ENCODE data around the gene RAVER1. TPM values are rescaled to one million over a fixed set of nuclear protein-coding genes. Genes with fewer than 3 reads are reported as not detected.
"Not testable (repeated sequence)": the region's sequence is repeated elsewhere in the genome, so short reads cannot be mapped to it uniquely, and the experiment has no call there.

Gene RAVER1
- total and polyA plus RNA-seq, 4 experiments from 2014 or later = 6.8 to 56.1 (median 37.2) TPM

GRCh38 chr19:10374931-10375330 is 41.6 kb upstream of the RAVER1 start:
- Histone ChIP-seq H3K9me3 (ENCODE audit: control insufficient read depth in 1 of 2, low read length in 2 of 2) (no peaks in the 10 kb centered on the region), H3K36me3 (ENCODE audit: insufficient read depth, low read length) (peaks cover 7% of the 10 kb centered on the region), H3K27me3 (ENCODE audit: insufficient read depth, low read length) (no peaks in the 10 kb centered on the region), H3K4me3 (ENCODE audit: low read length in 2 of 2) (no peak overlapping the region), H3K4me1 (ENCODE audit: insufficient read depth, low read length) (peaks cover 6% of the 10 kb centered on the region), H3K27ac (ENCODE audit: low read depth, low read length) (no peak overlapping the region)
- Mint-ChIP-seq H3K4me3 (no peak overlapping the region), H3K27ac (peak overlapping the region in 3 of 7 donors; percentile 13 to 75 (median 43)), H3K27me3 (no peaks in the 10 kb centered on the region), H3K9me3 (no peaks in the 10 kb centered on the region), H3K36me3 (peaks cover 22 to 28% of the 10 kb centered on the region in 2 donors), H3K4me1 (peaks cover 12 to 22% (median 16%) of the 10 kb centered on the region in 4 donors)
- ChIA-PET CTCF (ENCODE audit: partially characterized antibody) (interaction anchor here (0.9 to 1.5 kb wide), 3 partner anchors 14 to 116 kb away, joined by 3 to 4 read pairs (median 4); no protein-coding TSS in a partner anchor), POLR2A (ENCODE audit: partially characterized antibody) (no interaction called here)
- intact Hi-C loops (cut with micrococcal nuclease) = no loop called here
- DNase-seq = no peak

- DNase-seq = no peak
- peaks cover 25 to 31% of the 10 kb centered on the region in 2 donors for H3K36me3 Mint-ChIP-seq
- intact Hi-C loops (cut with micrococcal nuclease) = no loop called here
- H3K27me3 Mint-ChIP-seq = no peaks in the 10 kb centered on the region
- Histone ChIP-seq H3K4me1 (ENCODE audit: insufficient read depth, low read length) (no peaks in the 10 kb centered on the region), H3K4me3 (ENCODE audit: low read length in 2 of 2) (no peak overlapping the region), H3K27ac (ENCODE audit: low read depth, low read length) (no peak overlapping the region), H3K27me3 (ENCODE audit: insufficient read depth, low read length) (no peaks in the 10 kb centered on the region), H3K36me3 (ENCODE audit: insufficient read depth, low read length) (peaks cover 16% of the 10 kb centered on the region), H3K9me3 (ENCODE audit: control insufficient read depth in 1 of 2, low read length in 2 of 2) (no peaks in the 10 kb centered on the region)
- H3K9me3 Mint-ChIP-seq = no peaks in the 10 kb centered on the region
- peaks cover 4 to 17% (median 6%) of the 10 kb centered on the region in 4 donors for H3K4me1 Mint-ChIP-seq
- CTCF ChIA-PET (ENCODE audit: partially characterized antibody) = interaction anchor here (1.2 to 2.0 kb wide), 2 partner anchors 16 to 103 kb away, joined by 4 to 5 read pairs; no protein-coding TSS in a partner anchor
- no peak overlapping the region for H3K27ac Mint-ChIP-seq
- H3K4me3 Mint-ChIP-seq = no peak overlapping the region
- POLR2A ChIA-PET (ENCODE audit: partially characterized antibody) = no interaction called here
These were observed 39.4 kb upstream of the RAVER1 start for GRCh38 chr19:10372690-10373089.

- Mint-ChIP-seq H3K4me3 (no peak overlapping the region), H3K27me3 (no peaks in the 10 kb centered on the region), H3K27ac (no peak overlapping the region), H3K36me3 (peaks cover 19 to 45% of the 10 kb centered on the region in 2 donors), H3K9me3 (no peaks in the 10 kb centered on the region), H3K4me1 (peaks cover 0 to 9% (median 0%) of the 10 kb centered on the region in 4 donors)
- H3K4me3 ChIP-seq (ENCODE audit: low read length in 2 of 2) = no peak overlapping the region
- intact Hi-C loops (cut with micrococcal nuclease) = no loop called here
- ChIA-PET CTCF (ENCODE audit: partially characterized antibody) (interaction anchor here (2.8 kb wide), 1 partner anchor 20 kb away, joined by 10 read pairs; no protein-coding TSS in a partner anchor), POLR2A (ENCODE audit: partially characterized antibody) (no interaction called here)
- H3K36me3 ChIP-seq (ENCODE audit: insufficient read depth, low read length) = peaks cover 42% of the 10 kb centered on the region
- no peaks in the 10 kb centered on the region for H3K27me3 ChIP-seq (ENCODE audit: insufficient read depth, low read length)
- no peaks in the 10 kb centered on the region for H3K9me3 ChIP-seq (ENCODE audit: control insufficient read depth in 1 of 2, low read length in 2 of 2)
- no peak for DNase-seq
- no peaks in the 10 kb centered on the region for H3K4me1 ChIP-seq (ENCODE audit: insufficient read depth, low read length)
- H3K27ac ChIP-seq (ENCODE audit: low read depth, low read length) = no peak overlapping the region
These were observed 34.9 kb upstream of the RAVER1 start for GRCh38 chr19:10368101-10368803.

GRCh38 chr19:10366950-10367512 is 33.7 kb upstream of the RAVER1 start:
- H3K4me1 ChIP-seq (ENCODE audit: insufficient read depth, low read length); H3K27ac ChIP-seq (ENCODE audit: low read depth, low read length); H3K9me3 Mint-ChIP-seq; H3K9me3 ChIP-seq (ENCODE audit: control insufficient read depth in 1 of 2, low read length in 2 of 2); H3K4me3 ChIP-seq (ENCODE audit: low read length in 2 of 2); H3K27me3 Mint-ChIP-seq; DNase-seq; H3K4me1 Mint-ChIP-seq; H3K4me3 Mint-ChIP-seq; intact Hi-C loops (cut with micrococcal nuclease); POLR2A ChIA-PET (ENCODE audit: partially characterized antibody); H3K27me3 ChIP-seq (ENCODE audit: insufficient read depth, low read length): not testable (repeated sequence)
- Mint-ChIP-seq H3K36me3 (peaks cover 19 to 52% of the 10 kb centered on the region in 2 donors), H3K27ac (peak overlapping the region in 1 of 7 donors; percentile 35)
- CTCF ChIA-PET (ENCODE audit: partially characterized antibody) = interaction anchor here (1.3 to 2.8 kb wide), 2 partner anchors 22 to 98 kb away, joined by 4 to 10 read pairs; no protein-coding TSS in a partner anchor
- H3K36me3 ChIP-seq (ENCODE audit: insufficient read depth, low read length) = peaks cover 51% of the 10 kb centered on the region

- Histone ChIP-seq H3K9me3 (ENCODE audit: control insufficient read depth in 1 of 2, low read length in 2 of 2) (no peaks in the 10 kb centered on the region), H3K27ac (ENCODE audit: low read depth, low read length) (no peak overlapping the region), H3K4me1 (ENCODE audit: insufficient read depth, low read length) (no peaks in the 10 kb centered on the region), H3K27me3 (ENCODE audit: insufficient read depth, low read length) (no peaks in the 10 kb centered on the region), H3K36me3 (ENCODE audit: insufficient read depth, low read length) (peaks cover 59% of the 10 kb centered on the region), H3K4me3 (ENCODE audit: low read length in 2 of 2) (no peak overlapping the region)
- POLR2A ChIA-PET (ENCODE audit: partially characterized antibody) = interaction anchor here (0.8 kb wide), 1 partner anchor 107 kb away, joined by 3 read pairs; no protein-coding TSS in a partner anchor
- intact Hi-C loops (cut with micrococcal nuclease) = no loop called here
- H3K4me1 Mint-ChIP-seq = peaks cover 0 to 9% (median 1%) of the 10 kb centered on the region in 4 donors
- CTCF ChIA-PET (ENCODE audit: partially characterized antibody) = interaction anchor here (2.8 kb wide), 1 partner anchor 23 kb away, joined by 10 read pairs; no protein-coding TSS in a partner anchor
- H3K27ac Mint-ChIP-seq = no peak overlapping the region
- peaks cover 26 to 61% of the 10 kb centered on the region in 2 donors for H3K36me3 Mint-ChIP-seq
- no peak overlapping the region for H3K4me3 Mint-ChIP-seq
- no peaks in the 10 kb centered on the region for H3K27me3 Mint-ChIP-seq
- no peak for DNase-seq
- peaks cover 0 to 2% (median 0%) of the 10 kb centered on the region in 8 donors for H3K9me3 Mint-ChIP-seq
These were observed 32.2 kb upstream of the RAVER1 start for GRCh38 chr19:10365518-10365917.

GRCh38 chr19:10364644-10365043 is 31.3 kb upstream of the RAVER1 start:
- Histone ChIP-seq H3K36me3 (ENCODE audit: insufficient read depth, low read length) (peaks cover 59% of the 10 kb centered on the region), H3K27me3 (ENCODE audit: insufficient read depth, low read length) (no peaks in the 10 kb centered on the region), H3K4me1 (ENCODE audit: insufficient read depth, low read length) (no peaks in the 10 kb centered on the region), H3K4me3 (ENCODE audit: low read length in 2 of 2) (no peak overlapping the region), H3K27ac (ENCODE audit: low read depth, low read length) (no peak overlapping the region), H3K9me3 (ENCODE audit: control insufficient read depth in 1 of 2, low read length in 2 of 2) (no peaks in the 10 kb centered on the region)
- H3K4me3 Mint-ChIP-seq = no peak overlapping the region
- peaks cover 0 to 2% (median 0%) of the 10 kb centered on the region in 8 donors for H3K9me3 Mint-ChIP-seq
- peaks cover 25 to 65% of the 10 kb centered on the region in 2 donors for H3K36me3 Mint-ChIP-seq
- no peaks in the 10 kb centered on the region for H3K27me3 Mint-ChIP-seq
- no peak for DNase-seq
- no peak overlapping the region for H3K27ac Mint-ChIP-seq
- POLR2A ChIA-PET (ENCODE audit: partially characterized antibody) = no interaction called here
- H3K4me1 Mint-ChIP-seq = peaks cover 0 to 9% (median 1%) of the 10 kb centered on the region in 4 donors
- CTCF ChIA-PET (ENCODE audit: partially characterized antibody) = no interaction called here
- intact Hi-C loops (cut with micrococcal nuclease) = no loop called here

GRCh38 chr19:10363789-10364281 is 30.5 kb upstream of the RAVER1 start:
- ChIA-PET POLR2A (ENCODE audit: partially characterized antibody) (no interaction called here), CTCF (ENCODE audit: partially characterized antibody) (no interaction called here)
- H3K4me3 ChIP-seq (ENCODE audit: low read length in 2 of 2) = no peak overlapping the region
- intact Hi-C loops (cut with micrococcal nuclease) = no loop called here
- H3K4me1 ChIP-seq (ENCODE audit: insufficient read depth, low read length) = no peaks in the 10 kb centered on the region
- Mint-ChIP-seq H3K27ac (no peak overlapping the region), H3K36me3 (peaks cover 21 to 62% of the 10 kb centered on the region in 2 donors), H3K4me3 (no peak overlapping the region), H3K9me3 (peaks cover 0 to 2% (median 0%) of the 10 kb centered on the region in 8 donors), H3K4me1 (peaks cover 0 to 3% (median under 1%) of the 10 kb centered on the region in 4 donors), H3K27me3 (no peaks in the 10 kb centered on the region)
- H3K9me3 ChIP-seq (ENCODE audit: control insufficient read depth in 1 of 2, low read length in 2 of 2) = no peaks in the 10 kb centered on the region
- H3K27me3 ChIP-seq (ENCODE audit: insufficient read depth, low read length) = no peaks in the 10 kb centered on the region
- H3K27ac ChIP-seq (ENCODE audit: low read depth, low read length) = no peak overlapping the region
- no peak for DNase-seq
- H3K36me3 ChIP-seq (ENCODE audit: insufficient read depth, low read length) = peaks cover 65% of the 10 kb centered on the region
